ENCODE data around the gene PEAK1.

Gene PEAK1

DNA sequence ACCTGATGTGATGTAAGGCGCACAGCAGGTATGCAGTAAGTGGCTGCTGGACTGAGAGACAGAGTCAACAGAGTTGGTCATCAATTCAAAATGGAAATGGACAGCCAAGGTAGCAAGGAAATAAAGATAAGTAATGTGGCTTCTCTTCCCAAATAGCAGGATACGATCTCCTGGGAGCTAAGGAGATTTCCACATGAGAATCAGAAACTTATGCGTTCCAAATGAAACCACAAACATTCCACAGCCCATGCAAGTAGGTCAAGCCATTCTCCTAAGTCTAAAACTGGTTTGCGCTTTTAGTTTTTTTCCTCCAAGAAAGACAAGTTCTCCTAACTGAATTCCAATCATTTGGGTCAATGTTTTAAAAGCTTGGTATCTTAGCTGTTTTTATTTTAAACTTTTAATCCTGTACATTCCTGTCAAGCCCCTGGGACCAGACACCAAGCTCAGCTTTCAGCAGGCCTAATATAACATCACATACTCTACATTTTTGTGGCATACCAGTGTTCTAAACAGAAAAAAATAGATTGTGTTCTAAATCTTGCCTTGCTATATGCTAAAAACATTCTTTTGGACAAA is 275.3 kb downstream of the PEAK1 start:
- H3K4me3 ChIP-seq (ENCODE audit: control insufficient read depth, low read depth, low read length): no peak overlapping the region
- peak; percentile 96 for DNase-seq (ENCODE audit: low read depth)
- TF ChIP-seq, protein P1, sequence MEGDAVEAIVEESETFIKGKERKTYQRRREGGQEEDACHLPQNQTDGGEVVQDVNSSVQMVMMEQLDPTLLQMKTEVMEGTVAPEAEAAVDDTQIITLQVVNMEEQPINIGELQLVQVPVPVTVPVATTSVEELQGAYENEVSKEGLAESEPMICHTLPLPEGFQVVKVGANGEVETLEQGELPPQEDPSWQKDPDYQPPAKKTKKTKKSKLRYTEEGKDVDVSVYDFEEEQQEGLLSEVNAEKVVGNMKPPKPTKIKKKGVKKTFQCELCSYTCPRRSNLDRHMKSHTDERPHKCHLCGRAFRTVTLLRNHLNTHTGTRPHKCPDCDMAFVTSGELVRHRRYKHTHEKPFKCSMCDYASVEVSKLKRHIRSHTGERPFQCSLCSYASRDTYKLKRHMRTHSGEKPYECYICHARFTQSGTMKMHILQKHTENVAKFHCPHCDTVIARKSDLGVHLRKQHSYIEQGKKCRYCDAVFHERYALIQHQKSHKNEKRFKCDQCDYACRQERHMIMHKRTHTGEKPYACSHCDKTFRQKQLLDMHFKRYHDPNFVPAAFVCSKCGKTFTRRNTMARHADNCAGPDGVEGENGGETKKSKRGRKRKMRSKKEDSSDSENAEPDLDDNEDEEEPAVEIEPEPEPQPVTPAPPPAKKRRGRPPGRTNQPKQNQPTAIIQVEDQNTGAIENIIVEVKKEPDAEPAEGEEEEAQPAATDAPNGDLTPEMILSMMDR (IDR thresholded peaks at IDR 0.05; ENCODE audit: control insufficient read depth, insufficient read depth, low read depth, low read length, missing control alignments): no peak

DNA sequence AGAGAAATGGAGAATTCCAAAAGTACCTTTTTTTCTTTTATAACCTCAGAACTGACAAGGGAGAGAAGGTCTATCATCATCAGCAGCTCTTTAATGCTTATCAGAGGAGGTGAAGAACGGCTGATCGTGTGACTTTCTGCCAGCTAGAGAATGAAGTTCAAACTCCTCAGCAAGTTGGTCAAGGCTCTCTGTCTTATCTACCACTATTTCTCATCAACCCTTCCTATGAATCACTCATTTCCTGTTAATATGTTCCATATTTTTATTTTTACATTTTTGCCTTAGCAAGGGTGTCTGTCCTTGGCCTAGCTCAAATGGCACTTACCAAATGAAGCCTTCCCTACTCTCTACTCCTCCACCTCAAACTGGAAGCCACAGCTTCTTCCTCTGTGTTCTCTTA is 275.9 kb downstream of the PEAK1 start:
- H3K4me3 ChIP-seq (ENCODE audit: control insufficient read depth, low read depth, low read length): no peak overlapping the region
- TF ChIP-seq, protein P1 (IDR thresholded peaks at IDR 0.05; ENCODE audit: control insufficient read depth, insufficient read depth, low read depth, low read length, missing control alignments): no peak
- peak; percentile 20 for DNase-seq (ENCODE audit: low read depth)

DNA sequence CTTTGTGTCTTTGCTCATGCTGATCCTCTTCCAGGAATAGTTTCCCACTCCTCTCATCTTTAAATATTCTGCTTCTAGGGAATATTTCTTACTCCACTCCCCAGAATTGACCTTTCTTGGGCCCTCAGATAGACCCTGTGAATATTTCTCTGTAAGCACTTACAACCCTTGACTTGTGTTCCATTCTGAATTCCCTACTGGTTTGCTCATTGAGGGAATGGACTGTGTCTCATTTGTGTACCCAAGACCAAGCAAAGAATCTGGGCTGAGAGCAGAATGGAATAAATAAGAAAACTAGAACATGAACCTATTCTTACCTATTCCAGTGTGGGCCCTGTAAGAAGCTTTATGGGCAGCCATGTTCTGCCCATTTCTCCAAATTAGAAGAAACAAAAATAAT is 276.3 kb downstream of the PEAK1 start:
- H3K4me3 ChIP-seq (ENCODE audit: control insufficient read depth, low read depth, low read length): no peak overlapping the region
- TF ChIP-seq, protein P1 (IDR thresholded peaks at IDR 0.05; ENCODE audit: control insufficient read depth, insufficient read depth, low read depth, low read length, missing control alignments): no peak
- DNase-seq (ENCODE audit: low read depth): no peak

DNA sequence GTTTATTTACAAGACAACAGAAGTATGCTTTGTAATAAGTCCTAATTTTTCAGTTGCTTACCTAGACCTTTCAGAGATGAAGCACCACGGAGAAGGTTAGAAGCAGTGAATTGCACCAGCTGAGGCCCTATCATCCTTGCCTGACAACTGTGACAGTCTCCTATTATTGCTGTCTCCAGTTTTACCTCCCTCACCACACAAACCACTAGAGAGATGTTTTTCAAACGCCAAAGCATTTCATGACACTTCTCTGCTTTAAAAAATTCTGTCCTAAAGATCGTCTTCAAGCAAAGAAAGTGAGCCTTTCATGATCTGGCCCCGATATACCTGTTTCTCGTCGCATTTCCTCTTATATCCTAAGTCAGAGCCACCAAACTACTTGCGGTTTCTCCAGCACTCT is 276.7 kb downstream of the PEAK1 start:
- H3K4me3 ChIP-seq (ENCODE audit: control insufficient read depth, low read depth, low read length): no peak overlapping the region
- no peak for DNase-seq (ENCODE audit: low read depth)
- TF ChIP-seq, protein P1 (IDR thresholded peaks at IDR 0.05; ENCODE audit: control insufficient read depth, insufficient read depth, low read depth, low read length, missing control alignments): no peak

DNA sequence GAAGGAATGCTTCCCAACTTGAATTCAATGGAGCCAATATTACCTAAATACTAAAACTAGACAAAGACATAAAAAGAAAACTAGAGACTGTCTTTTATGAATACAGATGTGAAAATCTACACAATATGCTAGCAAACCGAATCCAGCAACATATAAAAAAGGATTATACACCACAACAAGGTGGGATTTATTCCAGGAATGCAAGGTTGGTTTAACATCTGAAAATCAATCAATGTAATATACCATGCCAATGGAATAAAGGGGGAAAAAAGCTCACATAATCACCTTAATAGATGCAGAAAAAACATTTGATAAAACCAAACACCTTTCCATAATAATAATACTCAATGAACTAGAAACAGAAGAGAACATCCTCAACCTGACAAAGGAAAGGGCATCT is 279.7 kb downstream of the PEAK1 start:
- DNase-seq (ENCODE audit: low read depth): no peak
- no peak overlapping the region for H3K4me3 ChIP-seq (ENCODE audit: control insufficient read depth, low read depth, low read length)
- TF ChIP-seq, protein P1 (IDR thresholded peaks at IDR 0.05; ENCODE audit: control insufficient read depth, insufficient read depth, low read depth, low read length, missing control alignments): no peak

DNA sequence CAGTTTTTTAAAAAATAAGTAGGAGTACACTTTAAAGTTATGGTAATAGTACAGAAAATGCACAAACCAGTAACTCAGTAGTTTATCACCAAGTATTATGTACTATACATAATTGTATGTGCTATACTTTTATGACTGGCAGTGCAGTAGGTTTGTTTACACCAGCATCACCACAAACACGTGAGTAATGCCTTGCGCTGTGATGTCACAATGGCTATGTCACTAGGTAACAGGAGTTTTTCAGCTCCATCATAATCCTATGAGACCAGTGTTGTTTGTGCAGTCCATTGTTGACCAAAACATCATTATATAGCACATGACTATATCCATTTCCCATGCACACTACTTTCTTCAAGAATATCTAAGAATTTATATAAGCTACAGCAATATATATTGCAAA is 280.6 kb downstream of the PEAK1 start:
- H3K4me3 ChIP-seq (ENCODE audit: control insufficient read depth, low read depth, low read length): no peak overlapping the region
- TF ChIP-seq, protein P1 (IDR thresholded peaks at IDR 0.05; ENCODE audit: control insufficient read depth, insufficient read depth, low read depth, low read length, missing control alignments): no peak
- no peak for DNase-seq (ENCODE audit: low read depth)

DNA sequence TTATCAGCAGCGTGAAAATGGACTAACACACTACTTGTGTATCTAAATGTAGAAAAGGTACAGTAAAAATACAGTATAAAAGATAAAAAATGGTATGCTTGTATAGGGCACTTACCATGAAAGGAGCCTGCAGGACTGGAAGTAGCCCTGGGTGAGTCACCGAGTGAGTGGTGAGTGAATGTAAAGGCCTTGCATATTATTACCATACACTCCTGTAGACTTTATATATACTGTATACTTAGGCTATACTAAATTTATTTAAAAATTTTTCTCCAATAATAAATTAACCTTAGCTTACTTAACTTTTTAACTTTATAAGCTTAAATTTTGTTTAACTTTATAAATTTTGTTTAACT is 281.8 kb downstream of the PEAK1 start:
- DNase-seq (ENCODE audit: low read depth): no peak
- H3K4me3 ChIP-seq (ENCODE audit: control insufficient read depth, low read depth, low read length): no peak overlapping the region
- TF ChIP-seq, protein P1 (IDR thresholded peaks at IDR 0.05; ENCODE audit: control insufficient read depth, insufficient read depth, low read depth, low read length, missing control alignments): no peak

All from AG09309 (cell line).